Neural progenitor cell (in vitro differentiated cells): Measurements from ENCODE around the gene KLHL25. TPM values are rescaled to one million over a fixed set of nuclear protein-coding genes. Genes with fewer than 3 reads are reported as not detected.

ENCODE experiments used
- DNase-seq: peaks from one replicate; pipeline ENCODE4 v3.0.0-alpha.2; 2016; ENCODE audit warnings: low spot score
- H2AFZ ChIP-seq: fragments of 200-600 bp; sonication (generic); replicated peaks from 2 replicates; pipeline ENCODE4 v1.6.1; 2016; ENCODE audit warnings: antibody characterized with exemption
- H3F3A ChIP-seq: fragments of 200-600 bp; sonication (generic); 2 replicates; pipeline ENCODE4 v1.6.1; 2016; ENCODE audit warnings: antibody characterized with exemption, low read depth
- H3K27ac ChIP-seq: fragments of 200-600 bp; sonication (generic); 2 replicates; pipeline ENCODE4 v1.5.1; 2016; ENCODE audit warnings: mild to moderate bottlenecking
- H3K27me3 ChIP-seq: fragments of 200-600 bp; sonication (generic); 2 replicates; pipeline ENCODE4 v1.6.1; 2016; ENCODE audit warnings: mild to moderate bottlenecking, moderate library complexity
- H3K36me3 ChIP-seq: fragments of 200-600 bp; sonication (generic); 2 replicates; pipeline ENCODE4 v1.5.1; 2016
- H3K4me1 ChIP-seq: fragments of 200-600 bp; sonication (generic); 2 replicates; pipeline ENCODE4 v1.6.1; 2016; ENCODE audit warnings: mixed run types
- H3K4me2 ChIP-seq: fragments of 200-600 bp; sonication (generic); 2 replicates; pipeline ENCODE4 v1.6.1; 2016
- H3K4me3 ChIP-seq: fragments of 200-600 bp; sonication (generic); 2 replicates; pipeline ENCODE4 v1.5.1; 2016
- H3K79me2 ChIP-seq: fragments of 200-600 bp; sonication (generic); 2 replicates; pipeline ENCODE4 v1.6.1; 2016; ENCODE audit warnings: low read depth
- H3K9ac ChIP-seq: fragments of 200-600 bp; sonication (generic); 2 replicates; pipeline ENCODE4 v1.6.1; 2016
- H3K9me3 ChIP-seq: fragments of 200-600 bp; sonication (generic); 2 replicates; pipeline ENCODE4 v1.5.1; 2016; ENCODE audit warnings: low read depth
- H4K20me1 ChIP-seq: fragments of 200-600 bp; sonication (generic); 2 replicates; pipeline ENCODE4 v1.6.1; 2016; ENCODE audit warnings: low read depth
- H3K27ac Mint-ChIP-seq: 3 replicates; pipeline ENCODE4 v1.8.0; 2021; ENCODE audit warnings: mixed read lengths
- H3K27me3 Mint-ChIP-seq: 2 replicates; pipeline ENCODE4 v1.8.0; 2022; ENCODE audit warnings: low read depth, mild to moderate bottlenecking, inconsistent platforms, moderate library complexity, mixed read lengths; ENCODE audit not compliant: insufficient read depth
- H3K36me3 Mint-ChIP-seq: 3 replicates; pipeline ENCODE4 v1.8.0; 2021; ENCODE audit warnings: mixed read lengths
- H3K4me1 Mint-ChIP-seq: 3 replicates; pipeline ENCODE4 v1.8.0; 2021; ENCODE audit warnings: mixed read lengths
- H3K4me3 Mint-ChIP-seq: 3 replicates; pipeline ENCODE4 v1.8.0; 2021; ENCODE audit warnings: mild to moderate bottlenecking, moderate library complexity, mixed read lengths
- H3K9me3 Mint-ChIP-seq: 3 replicates; pipeline ENCODE4 v1.8.0; 2020; ENCODE audit warnings: mixed read lengths
- CTCF ChIP-seq: fragments of 200-600 bp; sonication (generic); IDR thresholded peaks from 2 replicates; pipeline ENCODE4 v1.5.1; 2017; ENCODE audit warnings: antibody characterized with exemption, mild to moderate bottlenecking
- EZH2 ChIP-seq: fragments of 200-600 bp; sonication (generic); IDR thresholded peaks from 2 replicates; pipeline ENCODE4 v1.6.1; 2017; ENCODE audit warnings: antibody characterized with exemption, mild to moderate bottlenecking, moderate library complexity
- EZH2phosphoT487 ChIP-seq: fragments of 200-600 bp; sonication (generic); IDR thresholded peaks from 2 replicates; pipeline ENCODE4 v1.6.1; 2017; ENCODE audit warnings: antibody characterized with exemption
- total RNA-seq: library from RNA; depleted of rRNA; stranded (reverse); fragments of >200 nt; gene quantifications from 2 replicates; pipeline ENCODE4 v1.2.3, GENCODE V29; 2015; ENCODE audit warnings: low replicate concordance

Gene KLHL25
- total RNA-seq, 1 donor from 2014 or later = 12.1 TPM

DNA sequence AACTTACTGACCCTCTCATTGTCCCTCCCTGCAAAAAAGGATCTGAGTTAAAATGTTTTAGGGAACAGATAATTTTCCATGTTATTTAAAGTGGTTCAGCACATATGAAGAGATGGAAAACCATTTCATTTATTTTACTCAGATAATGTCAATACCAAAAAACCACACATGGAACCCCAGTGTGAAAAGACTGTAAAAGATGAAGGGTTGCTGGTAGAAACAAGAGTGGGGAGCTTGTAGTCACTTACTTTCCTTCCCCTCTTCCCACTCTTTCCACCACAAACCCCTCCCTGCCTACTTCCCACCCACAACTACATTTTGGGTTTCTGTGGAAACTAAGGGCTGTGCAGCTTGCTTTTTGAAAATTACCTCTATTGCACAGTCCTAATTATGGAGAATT lies 18.5 kb upstream of the KLHL25 start:
- H3K27ac ChIP-seq = no peak overlapping the region
- H4K20me1 ChIP-seq = no peaks in the 10 kb centered on the region
- H3K4me2 ChIP-seq = no peak overlapping the region
- Mint-ChIP-seq H3K4me3 (no peak overlapping the region), H3K36me3 (no peaks in the 10 kb centered on the region), H3K27ac (no peak overlapping the region), H3K4me1 (no peaks in the 10 kb centered on the region), H3K27me3 (no peaks in the 10 kb centered on the region), H3K9me3 (peaks cover 3% of the 10 kb centered on the region)
- no peaks in the 10 kb centered on the region for H3K79me2 ChIP-seq
- no peaks in the 10 kb centered on the region for H3K36me3 ChIP-seq
- H3K9ac ChIP-seq = no peak overlapping the region
- H3F3A ChIP-seq = no peaks in the 10 kb centered on the region
- no peaks in the 10 kb centered on the region for H3K27me3 ChIP-seq
- no peak overlapping the region for H3K4me3 ChIP-seq
- H2AFZ ChIP-seq = no peak overlapping the region
- no peaks in the 10 kb centered on the region for H3K9me3 ChIP-seq
- TF ChIP-seq EZH2phosphoT487 = no peak
- H3K4me1 ChIP-seq = no peaks in the 10 kb centered on the region
- DNase-seq = no peak

DNA sequence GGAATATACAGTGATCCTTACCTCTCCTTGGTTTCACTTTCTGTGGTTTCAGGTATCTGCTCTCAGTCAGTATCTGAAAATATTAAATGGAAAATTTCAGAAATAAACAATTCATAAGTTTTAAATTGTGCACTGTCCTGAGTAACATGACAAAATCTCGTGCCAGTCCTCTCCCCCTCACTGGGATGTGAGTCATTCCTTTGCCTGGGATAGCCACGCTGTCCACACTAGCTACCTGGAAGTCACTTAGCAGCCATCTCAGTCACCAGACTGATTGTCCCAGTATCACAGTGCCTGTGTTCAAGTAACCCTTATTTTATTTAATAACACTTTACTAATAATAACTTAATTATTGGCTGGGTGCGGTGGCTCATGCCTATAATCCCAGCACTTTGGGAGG lies 15.3 kb upstream of the KLHL25 start:
- Histone ChIP-seq H3K27ac (no peak overlapping the region), H3K4me2 (no peak overlapping the region), H2AFZ (no peak overlapping the region), H3F3A (no peaks in the 10 kb centered on the region), H3K36me3 (no peaks in the 10 kb centered on the region), H3K4me3 (no peak overlapping the region), H3K4me1 (no peaks in the 10 kb centered on the region), H3K79me2 (no peaks in the 10 kb centered on the region), H3K9me3 (no peaks in the 10 kb centered on the region), H4K20me1 (no peaks in the 10 kb centered on the region), H3K27me3 (no peaks in the 10 kb centered on the region), H3K9ac (no peak overlapping the region)
- H3K27me3 Mint-ChIP-seq = peaks cover 2% of the 10 kb centered on the region
- peaks cover 7% of the 10 kb centered on the region for H3K9me3 Mint-ChIP-seq
- no peak overlapping the region for H3K4me3 Mint-ChIP-seq
- H3K4me1 Mint-ChIP-seq = peaks cover 10% of the 10 kb centered on the region
- no peaks in the 10 kb centered on the region for H3K36me3 Mint-ChIP-seq
- no peak for DNase-seq
- TF ChIP-seq EZH2phosphoT487 (no peak), CTCF (no peak), EZH2 (no peak)
- H3K27ac Mint-ChIP-seq = no peak overlapping the region

DNA sequence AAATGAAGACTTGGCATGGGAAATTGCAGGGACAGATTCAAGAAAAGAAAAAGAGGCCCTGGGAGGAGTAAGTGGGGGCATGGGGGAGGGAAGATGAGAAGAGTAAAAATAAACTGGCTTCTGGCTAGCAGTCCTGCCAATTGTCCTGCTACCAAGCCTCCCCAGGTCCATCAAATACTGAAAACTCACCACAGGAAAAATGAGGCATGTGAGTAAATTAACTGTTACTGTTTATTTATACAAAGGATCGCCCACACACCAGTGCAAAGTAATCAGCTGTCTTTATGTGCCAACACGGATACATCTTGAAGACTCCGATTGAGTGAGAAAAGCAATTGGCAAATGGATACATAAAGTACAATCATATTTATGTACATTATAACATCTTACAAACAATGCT lies 10.7 kb upstream of the KLHL25 start:
- Histone ChIP-seq H3K9me3 (no peaks in the 10 kb centered on the region), H3K27ac (no peak overlapping the region), H3K79me2 (no peaks in the 10 kb centered on the region), H3K9ac (no peak overlapping the region), H3K4me3 (no peak overlapping the region), H3F3A (no peaks in the 10 kb centered on the region), H2AFZ (no peak overlapping the region), H3K4me1 (no peaks in the 10 kb centered on the region), H3K36me3 (no peaks in the 10 kb centered on the region), H3K4me2 (no peak overlapping the region), H3K27me3 (no peaks in the 10 kb centered on the region), H4K20me1 (no peaks in the 10 kb centered on the region)
- TF ChIP-seq CTCF (no peak), EZH2 (no peak), EZH2phosphoT487 (no peak)
- Mint-ChIP-seq H3K9me3 (peaks cover 7% of the 10 kb centered on the region), H3K4me1 (peaks cover 27% of the 10 kb centered on the region), H3K27ac (peak overlapping the region; percentile 6), H3K4me3 (no peak overlapping the region), H3K27me3 (peaks cover 2% of the 10 kb centered on the region), H3K36me3 (no peaks in the 10 kb centered on the region)
- no peak for DNase-seq

GRCh38 chr15:85804481-85805170 lies 9.9 kb upstream of the KLHL25 start:
- H3K27ac Mint-ChIP-seq = no peak overlapping the region
- H3K4me3 ChIP-seq = no peak overlapping the region
- no peak overlapping the region for H3K27ac ChIP-seq
- no peak for TF ChIP-seq CTCF
- no peak for TF ChIP-seq EZH2
- no peak for TF ChIP-seq EZH2phosphoT487
- H3K4me2 ChIP-seq = no peak overlapping the region
- H3K4me3 Mint-ChIP-seq = no peak overlapping the region
- no peaks in the 10 kb centered on the region for H4K20me1 ChIP-seq
- H3K4me1 ChIP-seq = no peaks in the 10 kb centered on the region
- peaks cover 2% of the 10 kb centered on the region for H3K27me3 Mint-ChIP-seq
- H3K9me3 ChIP-seq = no peaks in the 10 kb centered on the region
- no peak for DNase-seq
- H3K9ac ChIP-seq = no peak overlapping the region
- no peaks in the 10 kb centered on the region for H3K27me3 ChIP-seq
- H3K9me3 Mint-ChIP-seq = peaks cover 7% of the 10 kb centered on the region
- H3K4me1 Mint-ChIP-seq = peaks cover 29% of the 10 kb centered on the region
- H3F3A ChIP-seq = no peaks in the 10 kb centered on the region
- H3K36me3 ChIP-seq = no peaks in the 10 kb centered on the region
- no peak overlapping the region for H2AFZ ChIP-seq
- no peaks in the 10 kb centered on the region for H3K36me3 Mint-ChIP-seq
- no peaks in the 10 kb centered on the region for H3K79me2 ChIP-seq
